GM18861 (cell line): ENCODE results near the gene ATP2A2.
"Not testable (repeated sequence)": the region's sequence is repeated elsewhere in the genome, so short reads cannot be mapped to it uniquely, and the experiment has no call there.

Source experiments
- ATAC-seq: cut with Tn5 transposase; IDR thresholded peaks from one replicate; pipeline ENCODE4 v1.9.1; 2021; ENCODE audit not compliant: unreplicated experiment

Gene ATP2A2

GRCh38 chr12:110280779-110281548, at the start of gene ATP2A2:
Gene ATP2A2 (plus strand): TSS chr12:110281247. CDS start chr12:110281790, 543 bp downstream.
- ATAC-seq: peak; percentile 63

GRCh38 chr12:110233212-110233903, 47.7 kb upstream of the ATP2A2 start:
- no peak for ATAC-seq

GRCh38 chr12:110234331-110234751, 46.7 kb upstream of the ATP2A2 start:
- no peak for ATAC-seq

GRCh38 chr12:110234755-110235154, 46.3 kb upstream of the ATP2A2 start:
- ATAC-seq: no peak

- ATAC-seq: no peak
Measured at GRCh38 chr12:110235383-110235782, 45.7 kb upstream of the ATP2A2 start.

- no peak for ATAC-seq
Measured at GRCh38 chr12:110243227-110243626, 37.8 kb upstream of the ATP2A2 start.

GRCh38 chr12:110244372-110244771, 36.7 kb upstream of the ATP2A2 start:
- ATAC-seq: no peak

GRCh38 chr12:110244829-110245228, 36.2 kb upstream of the ATP2A2 start:
- ATAC-seq: no peak

GRCh38 chr12:110245369-110245772, 35.7 kb upstream of the ATP2A2 start:
- ATAC-seq: no peak

- no peak for ATAC-seq
Measured at GRCh38 chr12:110246636-110247339, 34.3 kb upstream of the ATP2A2 start.

- no peak for ATAC-seq
Measured at GRCh38 chr12:110247340-110248095, 33.5 kb upstream of the ATP2A2 start.

- no peak for ATAC-seq
Measured at GRCh38 chr12:110248096-110248447, 33.0 kb upstream of the ATP2A2 start.

- no peak for ATAC-seq
Measured at GRCh38 chr12:110249105-110249504, 31.9 kb upstream of the ATP2A2 start.

- peak; percentile 74 for ATAC-seq
Measured at GRCh38 chr12:110249716-110250225, 31.3 kb upstream of the ATP2A2 start.

- ATAC-seq: no peak
Measured at GRCh38 chr12:110251381-110251780, 29.7 kb upstream of the ATP2A2 start.

- no peak for ATAC-seq
Measured at GRCh38 chr12:110252716-110253115, 28.3 kb upstream of the ATP2A2 start.

- ATAC-seq: no peak
Measured at GRCh38 chr12:110253176-110253575, 27.9 kb upstream of the ATP2A2 start.

GRCh38 chr12:110254971-110255540, 26.0 kb upstream of the ATP2A2 start:
- no peak for ATAC-seq

GRCh38 chr12:110255890-110256456, 25.1 kb upstream of the ATP2A2 start:
- not testable (repeated sequence) for ATAC-seq

GRCh38 chr12:110256780-110257431, 24.1 kb upstream of the ATP2A2 start:
- no peak for ATAC-seq
